OCI-LY7 (cell line): ENCODE data around the gene VWA8. TPM values are rescaled to one million over a fixed set of nuclear protein-coding genes. Genes with fewer than 3 reads are reported as not detected.

Experiments used
- BruUV-seq: library from RNA; stranded (reverse); fragments of 400-500 nt; replicated peaks from 2 replicates; lab custom pipeline; 2021; lab: Mats Ljungman, UMichigan
- CTCF ChIA-PET: fragments of 300-600 bp; sonication (Branson Sonifier 250); formaldehyde crosslinking; loops from one replicate; lab custom pipeline; 2022; ENCODE audit warnings: antibody characterized with exemption; ENCODE audit not compliant: unreplicated experiment; lab: Charles Lee
- POLR2A ChIA-PET: fragments of 300-600 bp; sonication (Branson Sonifier 250); formaldehyde crosslinking; loops from one replicate; lab custom pipeline; 2022; ENCODE audit warnings: antibody characterized with exemption; lab: Charles Lee
- DNase-seq: peaks from one replicate; pipeline ENCODE4 v3.0.0-alpha.2; 2015; ENCODE audit warnings: low spot score
- H2AFZ ChIP-seq: fragments of 200-600 bp; sonication (generic), shearing (Covaris generic); 2 replicates; pipeline ENCODE4 v1.6.1; 2014; ENCODE audit warnings: mild to moderate bottlenecking, antibody characterized with exemption, low read length, moderate library complexity
- H3K27ac ChIP-seq: fragments of 200-600 bp; sonication (generic); 2 replicates; pipeline ENCODE4 v1.5.1; 2014; ENCODE audit warnings: mixed run types, low read depth, mild to moderate bottlenecking, moderate library complexity, low read length, inconsistent platforms; ENCODE audit not compliant: poor library complexity, severe bottlenecking
- H3K36me3 ChIP-seq: fragments of 200-600 bp; sonication (generic); 2 replicates; pipeline ENCODE4 v1.6.1; 2014; ENCODE audit warnings: mild to moderate bottlenecking, antibody characterized with exemption, low read length, moderate library complexity, mixed read lengths; ENCODE audit not compliant: insufficient read depth
- H3K4me1 ChIP-seq: fragments of 200-600 bp; sonication (generic); 2 replicates; pipeline ENCODE4 v1.5.1; 2014; ENCODE audit warnings: mild to moderate bottlenecking, low read length; ENCODE audit not compliant: insufficient read depth, poor library complexity, severe bottlenecking
- H3K4me2 ChIP-seq: fragments of 200-600 bp; sonication (generic); 2 replicates; pipeline ENCODE4 v1.6.1; 2014; ENCODE audit warnings: mild to moderate bottlenecking, low read length
- H3K4me3 ChIP-seq: fragments of 200-600 bp; sonication (generic); 2 replicates; pipeline ENCODE4 v1.5.1; 2014; ENCODE audit warnings: mild to moderate bottlenecking, low read depth, low read length; ENCODE audit not compliant: poor library complexity, severe bottlenecking
- H3K79me2 ChIP-seq: fragments of 200-600 bp; sonication (generic); 2 replicates; pipeline ENCODE4 v1.6.1; 2016; ENCODE audit warnings: low read depth, mild to moderate bottlenecking, low read length, moderate library complexity, mixed read lengths; ENCODE audit not compliant: insufficient read depth
- H3K9me2 ChIP-seq: fragments of 200-600 bp; sonication (generic); 2 replicates; pipeline ENCODE4 v1.6.1; 2016; ENCODE audit warnings: mild to moderate bottlenecking, low read length, mixed read lengths; ENCODE audit not compliant: insufficient read depth
- H3K9me3 ChIP-seq: fragments of 200-600 bp; sonication (generic); 2 replicates; pipeline ENCODE4 v1.6.1; 2014; ENCODE audit warnings: mild to moderate bottlenecking, mixed run types, low read length, mixed read lengths
- H4K20me1 ChIP-seq: fragments of 200-600 bp; sonication (generic); 2 replicates; pipeline ENCODE4 v1.6.1; 2014; ENCODE audit warnings: mild to moderate bottlenecking, antibody characterized with exemption, low read length, moderate library complexity, mixed read lengths; ENCODE audit not compliant: insufficient read depth
- CTCF ChIP-seq: fragments of 200-600 bp; sonication (generic); conservative IDR thresholded peaks from 2 replicates; pipeline ENCODE4 v1.5.1; 2014; ENCODE audit warnings: mild to moderate bottlenecking, antibody characterized with exemption, low read length, moderate library complexity, mixed read lengths
- EZH2phosphoT487 ChIP-seq: fragments of 200-600 bp; sonication (generic); IDR thresholded peaks from 2 replicates; pipeline ENCODE4 v1.6.1; 2018; ENCODE audit warnings: low read depth, borderline replicate concordance, mild to moderate bottlenecking, mixed run types, antibody characterized with exemption, low read length, moderate library complexity, mixed read lengths
- intact Hi-C: fragments of 100-400 bp; cut with micrococcal nuclease; formaldehyde crosslinking; loops from one replicate; pipeline ENCODE4 v1.10.0; 2022; ENCODE audit not compliant: unreplicated experiment
- total RNA-seq, 2 experiments: library from RNA; depleted of rRNA in 1 of 2; stranded (reverse); fragments of >200 nt in 1 of 2; shearing (Covaris generic) in 1 of 2; gene quantifications; 2 replicates each; pipeline ENCODE4 v1.2.3, GENCODE V29; 2014 to 2022

Gene VWA8
- total RNA-seq, 2 experiments from 2014 or later, result 26.4 to 31.5 TPM

- H3K36me3 ChIP-seq, result peaks cover 58% of the 10 kb centered on the region
- TF ChIP-seq EZH2phosphoT487 (no peak), CTCF (no peak)
- H3K79me2 ChIP-seq, result no peaks in the 10 kb centered on the region
- DNase-seq, result no peak
- H3K9me2 ChIP-seq, result no peaks in the 10 kb centered on the region
- no peak overlapping the region for H3K27ac ChIP-seq
- no peaks in the 10 kb centered on the region for H4K20me1 ChIP-seq
- CTCF ChIA-PET, result no interaction called here
- POLR2A ChIA-PET, result interaction anchor here (0.6 to 1.2 kb wide), 2 partner anchors 17 to 73 kb away, joined by 4 read pairs; no protein-coding TSS in a partner anchor
- H3K9me3 ChIP-seq, result no peaks in the 10 kb centered on the region
- BruUV-seq, result no TSS peak
- H2AFZ ChIP-seq, result no peak overlapping the region
- intact Hi-C loops, result no loop called here
- H3K4me3 ChIP-seq, result no peak overlapping the region
- H3K4me1 ChIP-seq, result no peaks in the 10 kb centered on the region
- no peak overlapping the region for H3K4me2 ChIP-seq
These were observed 355.3 kb downstream of the VWA8 start for GRCh38 chr13:41605319-41606285.

- POLR2A ChIA-PET, result no interaction called here
- CTCF ChIA-PET, result no interaction called here
- Histone ChIP-seq H3K9me2 (no peaks in the 10 kb centered on the region), H3K4me3 (no peak overlapping the region), H2AFZ (no peak overlapping the region), H3K27ac (no peak overlapping the region), H3K79me2 (no peaks in the 10 kb centered on the region), H4K20me1 (no peaks in the 10 kb centered on the region), H3K4me2 (no peak overlapping the region), H3K4me1 (no peaks in the 10 kb centered on the region), H3K36me3 (peaks cover 53% of the 10 kb centered on the region), H3K9me3 (no peaks in the 10 kb centered on the region)
- BruUV-seq, result no TSS peak
- DNase-seq, result no peak
- no peak for TF ChIP-seq CTCF
- TF ChIP-seq EZH2phosphoT487, result no peak
- intact Hi-C loops, result no loop called here
These were observed 357.0 kb downstream of the VWA8 start for GRCh38 chr13:41603917-41604316.
